ENCODE data around the gene ITSN2. TPM values are rescaled to one million over a fixed set of nuclear protein-coding genes. Genes with fewer than 3 reads are reported as not detected.

Gene ITSN2
- total and polyA plus RNA-seq, 2 experiments from 2014 or later, result 20.3 to 34.4 TPM

- Histone ChIP-seq H4K20me1 (ENCODE audit: insufficient read depth, poor library complexity, severe bottlenecking) (peaks cover 51% of the 10 kb centered on the region), H3K4me2 (no peak overlapping the region), H3K27me3 (no peaks in the 10 kb centered on the region), H3K4me1 (ENCODE audit: insufficient read depth) (peaks cover 6% of the 10 kb centered on the region), H3K79me2 (peaks cover 98% of the 10 kb centered on the region), H3K27ac (no peak overlapping the region), H3K9me3 (ENCODE audit: low read depth) (no peaks in the 10 kb centered on the region), H3K4me3 (no peak overlapping the region), H3K9me2 (replicated peaks; ENCODE audit: insufficient read depth) (no peaks in the 10 kb centered on the region), H2AFZ (no peak overlapping the region), H3K36me3 (replicated peaks; ENCODE audit: insufficient read depth, low read depth) (no peaks in the 10 kb centered on the region)
- 94% methylated on average over 3 of the region's 3 CpGs for WGBS (ENCODE audit: low lambda C conversion rate, missing lambda C conversion rate)
- no peak for DNase-seq (ENCODE audit: low spot score)
- TF ChIP-seq EZH2 (IDR thresholded peaks at IDR 0.05; ENCODE audit: borderline replicate concordance), result no peak
- no peak for TF ChIP-seq EZH2phosphoT487 (IDR thresholded peaks at IDR 0.05; ENCODE audit: low read depth, severe bottlenecking, unreplicated experiment)
- TF ChIP-seq CTCF (IDR thresholded peaks at IDR 0.05; ENCODE audit: poor library complexity), result no peak
These were observed 5.9 kb downstream of the ITSN2 start for GRCh38 chr2:24354395-24354794.

- Histone ChIP-seq H4K20me1 (ENCODE audit: insufficient read depth, poor library complexity, severe bottlenecking) (peaks cover 51% of the 10 kb centered on the region), H3K9me2 (replicated peaks; ENCODE audit: insufficient read depth) (no peaks in the 10 kb centered on the region), H3K27ac (no peak overlapping the region), H3K79me2 (peaks cover 98% of the 10 kb centered on the region), H3K9me3 (ENCODE audit: low read depth) (no peaks in the 10 kb centered on the region), H3K4me3 (no peak overlapping the region), H2AFZ (no peak overlapping the region), H3K4me1 (ENCODE audit: insufficient read depth) (peaks cover 5% of the 10 kb centered on the region), H3K36me3 (replicated peaks; ENCODE audit: insufficient read depth, low read depth) (no peaks in the 10 kb centered on the region), H3K4me2 (no peak overlapping the region), H3K27me3 (no peaks in the 10 kb centered on the region)
- no peak for DNase-seq (ENCODE audit: low spot score)
- TF ChIP-seq CTCF (IDR thresholded peaks at IDR 0.05; ENCODE audit: poor library complexity) (no peak), EZH2phosphoT487 (IDR thresholded peaks at IDR 0.05; ENCODE audit: low read depth, severe bottlenecking, unreplicated experiment) (no peak), EZH2 (IDR thresholded peaks at IDR 0.05; ENCODE audit: borderline replicate concordance) (no peak)
- 93% methylated on average over 1 of the region's 1 CpG for WGBS (ENCODE audit: low lambda C conversion rate, missing lambda C conversion rate)
These were observed 6.4 kb downstream of the ITSN2 start for GRCh38 chr2:24353973-24354372.

- Histone ChIP-seq H2AFZ (no peak overlapping the region), H3K79me2 (peaks cover 98% of the 10 kb centered on the region)
- 71% methylated on average over 5 of the region's 5 CpGs for WGBS (ENCODE audit: low lambda C conversion rate, missing lambda C conversion rate)
These were observed 7.0 kb downstream of the ITSN2 start for GRCh38 chr2:24353364-24353763.

More at GRCh38 chr2:24353364-24353763, 7.0 kb downstream of the ITSN2 start:
- Histone ChIP-seq H3K4me3 (no peak overlapping the region), H3K9me3 (ENCODE audit: low read depth) (no peaks in the 10 kb centered on the region), H3K4me1 (ENCODE audit: insufficient read depth) (no peaks in the 10 kb centered on the region), H3K27ac (no peak overlapping the region), H3K27me3 (no peaks in the 10 kb centered on the region), H3K4me2 (no peak overlapping the region), H4K20me1 (ENCODE audit: insufficient read depth, poor library complexity, severe bottlenecking) (peaks cover 51% of the 10 kb centered on the region), H3K9me2 (replicated peaks; ENCODE audit: insufficient read depth) (no peaks in the 10 kb centered on the region), H3K36me3 (replicated peaks; ENCODE audit: insufficient read depth, low read depth) (no peaks in the 10 kb centered on the region)
- DNase-seq (ENCODE audit: low spot score), result no peak
- TF ChIP-seq EZH2 (IDR thresholded peaks at IDR 0.05; ENCODE audit: borderline replicate concordance), result no peak
- no peak for TF ChIP-seq CTCF (IDR thresholded peaks at IDR 0.05; ENCODE audit: poor library complexity)

Measured in hepatocyte (in vitro differentiated cells).